ENCODE data around the gene YEATS2.
"Not testable (repeated sequence)": the region's sequence is repeated elsewhere in the genome, so short reads cannot be mapped to it uniquely, and the experiment has no call there.

GRCh38 chr3:183689621-183690020 is 8.0 kb upstream of the YEATS2 start:
- TF ChIP-seq CTCF, POLR2AphosphoS5, POLR2A (IDR thresholded peaks at IDR 0.05): not testable (repeated sequence)

Measured in stomach (tissue), 4 donors.